ENCODE results near the gene RGS10. TPM values are rescaled to one million over a fixed set of nuclear protein-coding genes. Genes with fewer than 3 reads are reported as not detected.
A peak's percentile ranks its signal among the peaks of the same experiment; 100 is the strongest.

RGS10 gene
- total RNA-seq, 1 experiment from 2014 or later, result 46.0 TPM

DNA sequence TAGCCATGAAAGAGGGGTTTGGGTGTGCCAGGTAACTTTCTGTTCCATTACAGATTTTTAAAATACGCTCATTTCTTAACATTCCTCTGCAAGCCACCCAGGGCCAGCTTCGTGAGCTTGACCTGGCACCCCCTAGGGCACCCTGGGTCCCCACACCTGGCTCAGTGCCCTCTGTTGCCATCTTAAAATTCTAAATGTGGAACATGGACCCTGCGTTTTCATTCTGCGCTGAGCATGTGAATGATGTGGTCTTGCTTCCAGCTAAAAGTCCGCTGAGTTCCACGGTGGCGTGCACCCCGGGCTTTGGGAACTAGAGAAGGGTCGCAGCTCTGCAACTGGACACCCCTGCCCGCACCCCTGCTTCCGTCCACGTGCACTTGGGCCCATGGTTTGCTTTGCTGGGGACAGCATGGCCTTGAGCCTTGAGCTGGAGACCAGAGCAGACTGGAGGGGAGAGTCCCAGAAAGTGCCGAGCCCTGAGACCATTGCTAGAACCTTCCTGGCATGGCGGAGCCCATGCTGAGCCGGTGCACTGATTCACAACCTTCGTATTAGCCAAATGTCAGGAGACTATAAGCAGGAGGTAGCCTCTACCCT, 91.1 kb downstream of the RGS10 start:
- Histone ChIP-seq H3F3A (ENCODE audit: insufficient read depth, low read depth) (peaks cover 9% of the 10 kb centered on the region), H3K27me3 (ENCODE audit: insufficient read depth, low read depth) (no peaks in the 10 kb centered on the region), H3K79me2 (ENCODE audit: low read depth) (no peaks in the 10 kb centered on the region), H3K9me3 (ENCODE audit: insufficient read depth, low read depth) (no peaks in the 10 kb centered on the region), H4K20me1 (ENCODE audit: insufficient read depth) (no peaks in the 10 kb centered on the region), H3K4me3 (no peak overlapping the region), H3K9me2 (ENCODE audit: insufficient read depth) (no peaks in the 10 kb centered on the region), H3K36me3 (ENCODE audit: low read depth) (no peaks in the 10 kb centered on the region), H3K4me2 (peak overlapping the region; percentile 62), H2AFZ (no peak overlapping the region), H3K27ac (0 out of 2 replicates have a peak overlapping the region, but pooled peaks have one; percentile 32), H3K4me1 (replicated peaks; ENCODE audit: insufficient read depth) (peaks cover 31% of the 10 kb centered on the region)
- intact Hi-C loops (cut with micrococcal nuclease; ENCODE audit: unreplicated experiment), result loop anchor here (2.0 kb wide), 1 partner anchor 71 kb away; no protein-coding TSS in a partner anchor
- POLR2A ChIA-PET (ENCODE audit: unreplicated experiment), result no interaction called here
- no peak for DNase-seq
- CTCF ChIA-PET, result no interaction called here
- TF ChIP-seq EZH2 (IDR thresholded peaks at IDR 0.05; ENCODE audit: low read depth), result no peak
- BruUV-seq (replicated peaks), result no TSS peak

DNA sequence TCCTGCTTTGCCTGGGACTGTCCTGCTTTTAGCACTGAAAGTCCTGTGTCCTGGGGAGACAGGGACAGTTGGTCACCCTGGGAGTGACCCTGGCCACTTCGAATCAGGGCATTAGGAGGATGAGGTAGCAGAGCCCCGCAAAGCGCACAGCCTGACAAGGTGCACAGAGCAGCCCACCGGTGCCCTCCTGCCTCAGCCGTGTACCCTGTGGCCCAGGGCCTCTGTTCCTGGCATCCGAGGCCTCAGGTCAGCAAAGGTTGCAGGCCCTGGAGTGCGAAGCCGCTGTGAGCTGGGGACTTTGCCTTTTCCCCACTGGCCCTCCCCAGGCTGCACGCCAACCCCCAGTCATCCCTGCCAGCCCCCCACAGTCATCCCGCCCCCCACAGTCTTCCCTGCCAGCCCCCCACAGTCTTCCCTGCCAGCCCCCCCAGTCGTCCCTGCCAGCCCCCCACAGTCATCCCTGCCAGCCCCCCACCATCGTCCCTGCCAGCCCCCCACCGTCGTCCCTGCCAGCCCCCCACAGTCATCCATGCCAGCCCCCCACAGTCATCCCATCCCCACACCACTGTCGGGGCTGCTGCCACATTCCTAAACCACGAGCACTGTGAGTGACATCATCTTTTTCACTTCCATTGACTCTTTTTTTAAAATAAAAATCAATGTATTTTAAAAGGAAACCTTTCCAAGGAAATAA, 91.8 kb downstream of the RGS10 start:
- Histone ChIP-seq H3K27ac (peak overlapping the region; percentile 84), H3K9me2 (ENCODE audit: insufficient read depth) (no peaks in the 10 kb centered on the region)
- CTCF ChIA-PET, result no interaction called here

More for the DNA sequence above, 91.8 kb downstream of the RGS10 start:
- TF ChIP-seq EZH2 (IDR thresholded peaks at IDR 0.05; ENCODE audit: low read depth), result no peak
- TF ChIP-seq, protein P1, sequence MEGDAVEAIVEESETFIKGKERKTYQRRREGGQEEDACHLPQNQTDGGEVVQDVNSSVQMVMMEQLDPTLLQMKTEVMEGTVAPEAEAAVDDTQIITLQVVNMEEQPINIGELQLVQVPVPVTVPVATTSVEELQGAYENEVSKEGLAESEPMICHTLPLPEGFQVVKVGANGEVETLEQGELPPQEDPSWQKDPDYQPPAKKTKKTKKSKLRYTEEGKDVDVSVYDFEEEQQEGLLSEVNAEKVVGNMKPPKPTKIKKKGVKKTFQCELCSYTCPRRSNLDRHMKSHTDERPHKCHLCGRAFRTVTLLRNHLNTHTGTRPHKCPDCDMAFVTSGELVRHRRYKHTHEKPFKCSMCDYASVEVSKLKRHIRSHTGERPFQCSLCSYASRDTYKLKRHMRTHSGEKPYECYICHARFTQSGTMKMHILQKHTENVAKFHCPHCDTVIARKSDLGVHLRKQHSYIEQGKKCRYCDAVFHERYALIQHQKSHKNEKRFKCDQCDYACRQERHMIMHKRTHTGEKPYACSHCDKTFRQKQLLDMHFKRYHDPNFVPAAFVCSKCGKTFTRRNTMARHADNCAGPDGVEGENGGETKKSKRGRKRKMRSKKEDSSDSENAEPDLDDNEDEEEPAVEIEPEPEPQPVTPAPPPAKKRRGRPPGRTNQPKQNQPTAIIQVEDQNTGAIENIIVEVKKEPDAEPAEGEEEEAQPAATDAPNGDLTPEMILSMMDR (conservative IDR thresholded peaks at IDR 0.05), result no peak
- Histone ChIP-seq H3K79me2 (ENCODE audit: low read depth) (no peaks in the 10 kb centered on the region), H3K4me2 (peak overlapping the region; percentile 70), H3K9me3 (ENCODE audit: insufficient read depth, low read depth) (no peaks in the 10 kb centered on the region), H4K20me1 (ENCODE audit: insufficient read depth) (no peaks in the 10 kb centered on the region), H3F3A (ENCODE audit: insufficient read depth, low read depth) (peaks cover 9% of the 10 kb centered on the region), H3K4me3 (no peak overlapping the region), H3K27me3 (ENCODE audit: insufficient read depth, low read depth) (no peaks in the 10 kb centered on the region), H2AFZ (no peak overlapping the region), H3K36me3 (ENCODE audit: low read depth) (no peaks in the 10 kb centered on the region), H3K4me1 (replicated peaks; ENCODE audit: insufficient read depth) (peaks cover 31% of the 10 kb centered on the region)
- intact Hi-C loops (cut with micrococcal nuclease; ENCODE audit: unreplicated experiment), result loop anchor here (1.0 to 2.0 kb wide), 2 partner anchors 11 to 72 kb away; no protein-coding TSS in a partner anchor
- POLR2A ChIA-PET (ENCODE audit: unreplicated experiment), result no interaction called here
- no TSS peak for BruUV-seq (replicated peaks)
- DNase-seq, result peak in 1 of 2 experiments; percentile 47

Other genes starting within 250 kb of the RGS10 start
- gene TIAL1, start 54.2 kb upstream of the RGS10 start, total RNA-seq (2021), result 81.4 and 94.1 TPM in 2 replicates
- gene BAG3, start 108.7 kb upstream of the RGS10 start, total RNA-seq (2021), result 62.7 and 75.7 TPM in 2 replicates
- 11.4 and 12.4 TPM in 2 replicates for gene INPP5F, start 183.3 kb upstream of the RGS10 start, total RNA-seq (2021)